GM19455 (cell line): ENCODE data around the gene DET1.
A peak's percentile ranks its signal among the peaks of the same experiment; 100 is the strongest.
"Not testable (repeated sequence)": the region's sequence is repeated elsewhere in the genome, so short reads cannot be mapped to it uniquely, and the experiment has no call there.

Source experiments
- ATAC-seq: cut with Tn5 transposase; IDR thresholded peaks from one replicate; pipeline ENCODE4 v1.9.1; 2021; ENCODE audit not compliant: unreplicated experiment

The DET1 gene

DNA sequence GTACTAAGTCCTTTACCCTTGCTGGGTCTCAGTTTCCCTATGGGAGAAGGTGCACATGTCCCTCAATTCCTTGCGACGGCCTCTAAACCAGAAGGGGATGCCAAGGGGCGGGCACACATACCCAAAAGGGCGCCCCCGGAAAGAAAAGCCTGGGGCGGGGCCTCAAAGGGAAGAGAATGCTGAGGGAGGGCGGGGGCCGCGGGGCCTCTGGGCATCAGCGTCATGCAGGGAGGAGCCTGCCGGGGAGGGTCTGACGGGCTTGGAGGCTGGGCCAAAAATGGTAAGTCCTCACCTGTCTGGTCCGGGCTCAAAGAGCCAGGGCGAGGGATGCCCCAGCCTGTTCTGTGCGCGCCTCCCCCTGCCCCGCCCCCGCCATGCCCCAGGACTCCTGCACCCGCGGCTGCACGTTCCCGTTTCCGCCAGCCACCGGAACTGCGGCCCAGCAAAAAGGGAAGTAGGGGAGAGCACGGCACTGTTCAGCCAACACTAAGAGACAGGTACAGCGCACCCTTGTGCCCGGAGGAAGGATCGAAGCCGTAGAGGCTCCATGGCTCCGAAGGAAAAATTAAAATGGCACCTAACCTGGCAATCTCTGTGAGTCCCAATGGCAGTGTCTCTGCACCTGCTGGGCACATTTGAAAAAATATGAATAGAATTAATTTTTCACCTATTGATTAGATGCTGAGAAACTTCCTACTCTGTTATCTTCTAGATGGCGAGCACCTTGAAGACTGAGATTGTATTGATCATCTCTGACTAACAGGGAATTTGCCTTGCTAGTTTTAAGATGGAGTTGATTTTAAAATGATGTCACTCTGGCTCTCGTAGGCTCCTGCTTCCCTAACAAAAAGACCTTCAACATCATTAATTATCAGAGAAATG lies at the start of gene DET1:
Gene DET1 (minus strand): TSS at position 434 of the 882 bp plus-strand sequence. CDS start 14,976 bp downstream, outside the sequence.
- peak; percentile 98 for ATAC-seq

DNA sequence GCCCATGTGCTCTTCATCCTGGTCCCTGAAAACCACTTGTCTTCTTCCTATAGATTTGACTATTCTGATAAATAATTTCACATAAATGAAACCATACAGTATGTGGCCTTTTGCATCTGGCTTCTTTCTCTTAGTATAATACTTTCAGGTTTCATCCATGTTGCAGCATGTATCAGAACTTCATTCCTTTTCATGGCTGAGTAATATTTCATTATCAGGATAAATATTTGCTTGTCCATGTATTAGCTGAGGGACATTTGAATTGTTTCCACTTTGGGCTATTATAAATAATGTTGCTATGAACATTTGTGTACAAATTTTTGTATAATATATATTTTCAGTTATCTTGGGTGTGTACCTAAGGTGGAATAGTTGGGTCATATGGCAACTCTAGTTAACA lies 44.9 kb upstream of the DET1 start:
- no peak for ATAC-seq

DNA sequence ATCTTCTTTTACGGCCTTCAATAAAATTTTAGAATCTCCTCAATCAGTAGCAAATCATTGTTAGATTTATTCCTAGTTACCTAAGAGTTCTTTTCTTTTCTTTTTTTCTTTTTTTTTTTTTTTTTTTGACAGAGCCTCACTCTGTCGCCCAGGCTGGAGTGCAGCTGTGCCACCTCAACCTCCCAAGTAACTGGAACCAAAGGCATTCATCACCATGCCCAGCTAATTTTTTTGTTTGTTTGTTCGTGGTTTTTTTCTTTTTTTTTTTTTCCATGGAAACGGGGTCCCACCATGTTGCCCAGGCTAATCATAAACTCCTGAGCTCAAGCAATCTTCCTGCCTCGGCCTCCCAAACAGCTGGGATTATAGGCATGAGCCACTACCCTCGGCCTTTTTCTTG lies 44.3 kb upstream of the DET1 start:
- no peak for ATAC-seq

DNA sequence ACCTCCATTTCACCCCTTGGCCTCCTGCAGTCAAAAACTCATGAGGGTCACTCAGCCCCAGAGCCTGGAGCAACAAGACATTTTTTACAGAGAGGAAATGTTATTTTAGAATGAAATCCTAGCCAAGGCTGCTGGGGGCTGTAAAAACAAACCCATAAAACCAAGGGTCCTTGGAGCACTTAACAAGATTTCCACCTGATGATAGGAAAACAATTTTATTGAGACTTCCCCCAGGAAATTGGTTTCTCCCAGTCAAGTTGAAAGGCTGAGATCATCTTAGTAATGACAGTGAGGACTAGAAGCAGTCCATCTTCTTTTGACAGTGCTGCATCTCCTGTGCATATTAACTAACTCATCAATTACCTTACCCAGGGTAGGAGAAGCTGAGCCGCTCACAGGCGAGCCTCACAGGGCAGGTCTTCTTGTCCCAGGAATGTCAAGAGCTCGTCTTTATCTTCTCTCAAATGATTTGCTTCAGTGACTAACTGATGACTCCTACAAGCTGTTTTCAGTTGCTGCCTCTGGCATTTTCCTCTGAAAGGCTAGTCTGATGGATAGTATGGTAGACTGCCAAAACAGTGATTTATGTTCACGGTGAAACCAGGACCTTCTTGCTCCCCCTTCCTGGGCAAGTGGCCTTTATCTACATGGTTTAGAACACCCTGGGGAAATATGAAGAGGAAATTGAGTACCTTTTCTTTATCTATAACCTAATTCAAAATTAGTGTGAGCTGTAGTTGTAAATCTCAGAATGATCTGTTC lies 40.1 kb upstream of the DET1 start:
- no peak for ATAC-seq

DNA sequence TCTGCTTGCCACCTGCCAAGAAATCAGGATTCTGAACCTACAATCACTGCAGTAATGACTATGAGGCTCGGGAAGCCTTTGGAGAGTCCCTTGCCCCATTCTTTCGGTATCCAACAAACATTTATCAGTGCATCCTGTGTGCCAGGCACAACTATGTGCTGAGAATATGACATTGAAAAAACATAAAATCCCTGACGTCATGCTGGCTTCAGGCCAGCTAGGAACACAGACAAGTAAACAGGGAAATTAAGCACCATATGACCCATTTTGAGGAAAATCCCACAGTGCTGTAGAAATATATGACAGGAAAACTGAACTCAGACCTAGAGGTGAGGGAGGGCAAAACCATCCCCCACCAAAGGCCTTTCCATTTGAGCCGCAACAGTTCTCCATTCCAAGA lies 34.1 kb upstream of the DET1 start:
- ATAC-seq, result no peak

DNA sequence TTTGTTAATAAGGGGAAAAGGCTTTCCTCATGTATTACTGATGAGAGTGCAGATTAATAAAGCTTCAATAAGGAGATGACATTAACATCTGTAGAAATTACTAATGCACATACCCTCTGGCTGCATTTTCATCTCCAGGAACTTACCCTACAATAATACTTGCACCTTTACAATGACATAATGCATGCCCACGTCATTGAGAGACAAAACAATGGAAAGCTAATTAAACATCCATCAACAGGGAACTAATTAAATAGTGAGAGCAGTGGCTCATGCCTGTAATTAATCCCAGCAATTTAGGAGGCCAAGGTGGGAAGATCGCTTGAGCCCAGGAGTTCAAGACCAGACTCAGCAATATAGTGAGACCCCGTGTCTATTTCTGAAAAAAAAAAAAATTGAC lies 32.8 kb upstream of the DET1 start:
- ATAC-seq, result no peak

DNA sequence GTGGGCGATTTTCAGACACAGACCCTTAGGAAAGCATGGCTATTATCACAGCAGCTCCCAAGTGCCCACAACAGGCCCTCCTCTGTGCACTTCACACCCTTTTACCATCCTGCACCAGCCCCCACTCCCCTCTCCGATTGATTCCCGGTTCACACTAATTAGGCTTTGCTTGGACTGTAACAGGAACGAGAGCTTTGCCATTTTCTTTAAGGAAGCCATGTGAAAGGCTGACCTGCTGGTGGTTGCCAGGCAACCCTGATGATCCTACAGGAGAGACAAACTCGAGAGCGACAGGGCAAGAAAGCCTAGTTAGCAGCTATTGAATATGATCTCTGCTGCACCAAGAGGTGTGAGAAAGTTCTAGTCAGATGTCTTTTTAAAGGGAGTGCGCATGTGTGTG lies 28.2 kb upstream of the DET1 start:
- ATAC-seq, result no peak

DNA sequence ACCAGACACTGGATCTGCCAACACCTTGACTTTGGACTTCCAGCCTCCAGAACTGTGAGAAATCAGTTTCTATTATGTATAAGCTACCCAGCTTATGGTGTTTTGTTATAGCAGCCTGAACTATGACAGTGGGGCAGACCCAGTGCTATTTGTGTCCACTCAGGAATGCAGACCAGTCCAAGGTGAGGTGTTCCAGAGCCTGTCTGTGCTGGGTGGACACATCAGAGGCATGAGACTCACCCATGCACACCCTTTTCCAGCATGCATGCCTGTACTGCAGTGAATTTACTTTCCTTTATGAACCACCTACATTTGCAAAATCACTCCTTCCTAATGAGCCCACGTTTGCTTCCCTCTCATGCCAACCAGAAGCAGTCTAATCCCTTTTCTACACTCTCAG lies 27.6 kb upstream of the DET1 start:
- no peak for ATAC-seq

DNA sequence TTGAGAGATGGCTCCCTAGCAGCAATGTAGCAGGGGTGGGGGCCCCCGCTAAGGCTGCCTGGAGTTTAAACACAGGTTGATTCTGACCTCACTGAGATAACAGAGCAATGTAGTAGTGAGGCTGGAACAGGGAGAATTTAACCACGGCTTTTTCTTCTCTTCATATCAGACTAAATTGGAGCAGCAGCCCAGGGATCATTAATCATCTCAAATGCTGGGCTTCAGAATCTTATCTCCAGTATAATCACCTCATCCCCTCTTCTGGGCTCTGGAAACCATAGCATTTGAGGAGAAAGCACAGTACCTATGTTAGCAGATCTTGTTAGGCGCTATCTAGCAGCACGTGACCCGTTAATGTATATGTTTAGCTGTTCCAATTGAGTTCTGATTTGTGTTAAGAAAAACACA lies 25.4 kb upstream of the DET1 start:
- no peak for ATAC-seq

DNA sequence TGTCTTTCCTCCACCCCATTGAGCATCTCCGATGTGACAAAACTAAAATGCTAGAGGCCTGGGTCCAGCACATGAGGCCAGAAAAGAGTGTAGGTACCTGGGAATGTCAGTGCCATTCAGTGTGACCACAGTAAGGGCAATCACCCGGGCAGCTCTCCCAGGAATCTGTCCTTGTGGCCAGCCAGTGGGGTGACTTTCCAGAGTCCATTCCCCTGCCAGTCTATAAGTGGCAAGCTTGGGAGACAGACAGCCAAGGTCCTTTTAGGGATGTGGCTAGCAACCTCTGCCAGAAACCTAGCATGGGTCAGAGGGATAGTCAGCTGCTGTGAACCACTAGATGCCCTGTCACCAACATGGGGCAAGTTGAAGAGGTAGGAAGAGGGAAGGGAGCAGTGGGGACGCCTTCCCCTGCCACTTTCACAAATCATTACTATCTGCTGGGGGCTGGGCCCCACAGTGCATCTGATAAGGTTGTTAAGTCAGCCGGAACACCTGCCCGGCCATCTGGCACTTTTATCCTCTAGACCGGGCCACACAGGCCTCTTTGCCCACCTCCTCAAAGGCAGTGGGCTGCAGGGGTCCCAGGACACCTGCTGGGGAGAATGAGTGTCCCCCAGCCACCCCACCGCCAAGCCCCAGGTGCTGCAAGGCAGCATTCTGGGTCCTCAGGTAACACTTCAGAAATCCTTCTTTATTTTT lies 24.8 kb upstream of the DET1 start:
- no peak for ATAC-seq

DNA sequence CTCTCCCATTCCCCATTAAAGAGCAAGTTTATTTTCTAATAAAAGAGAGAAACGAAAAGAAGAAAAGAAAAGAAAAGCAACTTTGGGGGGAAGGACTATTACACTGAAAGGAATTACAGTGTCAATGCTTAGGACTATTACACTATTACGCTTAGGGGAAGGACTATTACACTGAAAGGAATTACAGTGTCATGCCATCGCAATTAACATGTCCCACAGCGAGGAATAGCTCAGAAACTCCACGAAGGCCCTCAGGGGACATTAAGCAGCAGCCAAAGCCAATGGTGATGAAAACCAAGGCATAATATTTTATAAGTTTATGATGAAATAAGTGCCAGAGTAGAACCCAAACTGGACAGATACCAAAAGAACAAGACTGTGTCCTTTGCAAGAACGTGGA lies 22.1 kb upstream of the DET1 start:
- no peak for ATAC-seq

DNA sequence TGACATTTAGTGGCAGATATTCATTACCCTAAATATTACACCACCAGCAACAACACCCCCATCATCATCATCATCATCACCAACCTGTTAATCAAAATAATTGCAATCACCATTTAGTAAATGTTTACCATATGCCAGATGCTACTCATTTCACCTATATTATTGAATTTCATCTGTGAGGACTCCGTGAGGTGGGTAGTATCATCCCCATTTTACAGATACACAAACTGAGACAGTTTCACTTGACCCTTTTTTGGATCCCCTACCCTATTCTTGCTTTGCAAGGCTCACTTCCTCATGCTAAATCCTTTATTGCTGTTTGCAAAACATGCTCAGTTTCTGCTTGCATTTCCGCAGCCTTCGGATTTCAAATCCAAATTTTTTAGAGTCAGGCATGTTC lies 18.3 kb upstream of the DET1 start:
- no peak for ATAC-seq

DNA sequence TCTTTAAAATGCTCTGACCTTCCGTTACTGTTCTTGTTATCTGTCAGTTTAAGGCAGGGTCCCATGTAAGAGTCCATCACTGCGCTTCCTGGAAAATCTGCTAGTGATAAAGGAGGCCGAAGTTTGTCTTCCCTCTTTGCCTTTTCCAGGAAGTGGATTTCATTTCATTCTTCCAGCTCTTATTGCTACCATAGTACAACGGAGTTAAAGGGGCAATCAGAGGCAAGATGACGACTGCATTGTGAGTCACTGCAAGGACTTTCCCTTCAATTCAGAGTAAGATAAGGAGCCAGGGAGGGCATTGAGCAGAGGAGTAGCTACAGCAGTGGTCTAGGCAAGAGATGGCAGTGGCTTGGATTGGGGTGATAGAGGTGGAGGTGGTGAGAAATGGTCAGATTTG lies 17.2 kb upstream of the DET1 start:
- ATAC-seq, result no peak

DNA sequence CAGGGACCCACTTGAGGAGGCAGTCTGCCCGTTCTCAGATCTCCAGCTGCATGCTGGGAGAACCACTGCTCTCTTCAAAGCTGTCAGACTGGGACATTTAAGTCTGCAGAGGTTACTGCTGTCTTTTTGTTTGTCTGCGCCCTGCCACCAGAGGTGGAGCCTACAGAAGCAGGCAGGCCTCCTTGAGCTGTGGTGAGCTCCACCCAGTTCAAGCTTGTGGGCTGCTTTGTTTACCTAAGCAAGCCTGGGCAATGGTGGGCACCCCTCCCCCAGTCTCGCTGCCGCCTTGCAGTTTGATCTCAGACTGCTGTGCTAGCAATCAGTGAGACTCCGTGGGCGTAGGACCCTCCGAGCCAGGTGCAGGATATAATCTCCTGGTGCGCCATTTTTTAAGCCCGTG lies 13.1 kb upstream of the DET1 start:
- ATAC-seq, result not testable (repeated sequence)

DNA sequence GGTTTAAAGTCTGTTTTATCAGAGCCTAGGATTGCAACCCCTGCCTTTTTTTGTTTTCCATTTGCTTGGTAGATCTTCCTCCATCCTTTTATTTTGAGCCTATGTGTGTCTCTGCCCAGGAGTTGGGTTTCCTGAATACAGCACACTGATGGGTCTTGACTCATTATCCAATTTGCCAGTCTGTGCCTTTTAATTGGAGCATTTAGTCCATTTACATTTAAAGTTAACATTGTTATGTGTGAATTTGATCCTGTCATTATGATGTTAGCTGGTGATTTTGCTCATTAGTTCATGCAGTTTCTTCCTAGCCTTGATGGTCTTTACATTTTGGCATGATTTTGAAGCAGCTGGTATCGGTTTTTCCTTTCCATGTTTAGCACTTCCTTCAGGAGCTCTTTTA lies 11.5 kb upstream of the DET1 start:
- ATAC-seq, result not testable (repeated sequence)

DNA sequence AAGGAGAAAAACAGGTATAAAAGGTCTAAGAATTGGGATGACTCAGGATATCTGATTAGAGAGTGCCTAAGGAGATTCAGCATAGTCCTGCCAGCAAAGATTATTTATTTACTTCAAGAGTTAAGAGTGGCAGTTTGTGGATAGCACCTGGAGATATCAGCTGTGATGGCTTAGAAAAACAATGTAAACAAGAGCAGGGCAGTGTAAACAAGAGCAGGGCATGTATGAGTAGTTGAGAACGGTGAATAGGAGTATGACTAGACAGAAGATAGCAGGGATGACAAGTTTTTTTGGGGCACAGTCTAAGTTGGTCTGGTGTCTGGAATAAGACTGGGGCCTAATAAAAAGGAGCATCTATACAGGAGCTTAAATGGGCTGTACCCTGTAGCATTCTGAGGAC lies 1.5 kb upstream of the DET1 start:
- not testable (repeated sequence) for ATAC-seq

DNA sequence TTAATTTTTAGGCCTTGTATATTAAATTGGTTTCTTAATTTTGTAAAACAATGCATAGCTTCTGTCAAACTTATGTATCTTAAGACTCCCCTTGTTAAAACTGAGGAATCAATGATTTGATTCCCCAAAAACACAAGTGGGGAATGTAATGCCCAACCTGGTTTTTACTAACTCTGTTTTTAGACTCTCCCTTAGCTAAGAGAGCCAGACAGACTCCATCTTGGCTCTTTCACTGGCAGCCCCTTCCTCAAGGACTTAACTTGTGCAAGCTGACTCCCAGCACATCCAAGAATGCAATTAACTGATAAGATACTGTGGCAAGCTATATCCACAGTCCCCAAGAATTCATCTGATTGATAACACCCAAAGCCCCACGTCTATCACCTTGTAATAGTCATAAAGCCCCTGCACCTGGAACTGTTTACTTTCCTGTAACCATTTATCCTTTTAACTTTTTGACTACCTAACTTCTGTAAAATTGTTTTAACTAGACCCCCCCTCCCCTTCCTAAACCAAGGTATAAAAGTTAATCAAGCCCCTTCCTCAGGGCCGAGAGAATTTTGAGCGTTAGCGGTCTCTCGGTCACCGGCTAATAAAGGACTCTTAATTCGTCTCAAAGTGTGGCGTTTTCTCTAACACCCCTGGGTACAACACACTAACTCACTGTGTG lies 768 bp downstream of the DET1 start:
- not testable (repeated sequence) for ATAC-seq

DNA sequence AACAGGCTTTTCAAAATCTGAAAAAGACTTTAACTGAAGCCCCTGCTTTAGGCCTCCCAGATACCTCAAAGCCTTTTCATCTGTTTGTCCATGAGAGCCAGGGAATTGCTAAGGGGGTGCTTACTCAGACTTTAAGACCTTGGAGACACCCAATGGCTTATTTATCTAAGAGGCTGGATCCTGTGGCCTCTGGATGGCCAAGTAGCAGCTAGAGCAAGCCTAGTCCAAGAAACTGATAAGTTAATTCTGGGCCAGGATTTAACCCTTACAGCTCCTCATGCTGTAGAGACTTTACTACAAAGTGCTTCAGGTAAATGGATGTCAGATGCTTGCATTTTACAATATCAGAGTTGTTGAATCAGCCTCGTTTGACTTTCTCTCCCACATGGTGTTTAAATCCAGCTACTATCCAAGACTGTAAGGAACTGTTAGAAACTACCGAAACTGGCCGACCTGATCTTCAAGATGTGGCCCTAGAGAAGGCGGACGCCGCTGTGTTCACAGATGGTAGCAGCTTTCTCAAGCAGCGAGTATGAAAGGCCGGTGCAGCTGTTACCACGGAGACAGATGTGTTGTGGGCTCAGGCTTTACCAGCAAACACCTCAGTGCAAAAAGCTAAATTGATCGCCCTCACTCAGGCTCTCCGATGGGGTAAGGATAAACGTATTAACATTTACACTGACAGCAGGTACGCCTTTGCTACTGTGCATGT lies 3.3 kb downstream of the DET1 start:
- no peak for ATAC-seq

DNA sequence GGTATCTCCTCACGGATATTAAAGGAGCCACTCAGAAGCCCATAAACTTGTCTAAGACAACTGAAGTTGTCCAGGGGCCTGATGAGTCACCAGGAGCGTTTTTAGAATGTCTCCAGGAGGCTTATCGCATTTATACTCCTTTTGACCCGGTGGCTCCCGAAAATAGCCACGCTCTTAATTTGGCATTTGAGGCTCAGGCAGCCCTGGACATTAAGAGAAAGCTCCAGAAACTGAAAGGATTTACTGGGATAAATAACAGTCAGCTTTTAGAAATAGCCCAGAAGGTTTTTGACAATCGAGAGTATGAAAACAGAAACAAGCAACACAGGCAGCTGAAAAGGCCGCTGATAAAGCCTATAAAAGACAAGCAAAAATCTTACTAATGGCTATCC lies 4.1 kb downstream of the DET1 start:
- no peak for ATAC-seq

DNA sequence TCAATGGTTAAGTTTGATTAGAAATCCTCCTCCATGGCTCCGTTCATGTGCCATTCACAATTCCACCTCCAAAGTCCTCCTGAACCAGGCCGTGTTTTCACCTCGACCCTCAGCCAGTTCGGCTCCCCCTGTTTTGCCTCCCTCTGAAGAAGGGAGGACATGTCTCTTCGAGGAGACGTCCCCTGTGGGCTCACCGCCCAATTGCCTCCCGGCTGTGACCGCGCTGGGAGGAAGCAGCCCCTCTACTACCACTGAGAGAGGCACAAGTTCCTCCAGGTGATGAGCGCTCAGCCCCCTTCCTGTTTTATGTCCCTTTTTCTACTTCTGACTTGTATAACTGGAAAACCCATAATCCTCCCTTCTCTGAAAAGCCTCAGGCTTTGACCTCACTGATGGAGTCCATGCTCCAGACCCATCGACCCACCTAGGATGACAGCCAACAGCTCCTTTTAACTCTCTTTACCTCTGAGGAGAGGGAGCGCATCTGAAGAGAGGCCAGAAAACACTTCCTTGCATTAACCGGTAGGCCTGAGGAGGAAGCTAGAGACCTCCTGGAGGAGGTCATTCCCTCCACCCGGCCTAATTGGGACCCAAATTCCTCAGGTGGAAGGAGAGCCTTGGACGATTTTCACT lies 4.7 kb downstream of the DET1 start:
- ATAC-seq, result no peak
